NCI-H526 (cell line): Measurements from ENCODE around the gene CYP3A7.
"Not testable (repeated sequence)": the region's sequence is repeated elsewhere in the genome, so short reads cannot be mapped to it uniquely, and the experiment has no call there.

ENCODE experiments used
- DNase-seq, 2 experiments: peaks; one replicate each; lab custom pipeline; 2025; lab: John Stamatoyannopoulos, UW

Gene CYP3A7

GRCh38 chr7:99699946-99700345 is 35.0 kb downstream of the CYP3A7 start:
- no peak for DNase-seq

GRCh38 chr7:99698867-99699730 is 35.9 kb downstream of the CYP3A7 start:
- DNase-seq, result not testable (repeated sequence)

- DNase-seq, result no peak
These were observed 40.1 kb downstream of the CYP3A7 start for GRCh38 chr7:99694912-99695304.

DNA sequence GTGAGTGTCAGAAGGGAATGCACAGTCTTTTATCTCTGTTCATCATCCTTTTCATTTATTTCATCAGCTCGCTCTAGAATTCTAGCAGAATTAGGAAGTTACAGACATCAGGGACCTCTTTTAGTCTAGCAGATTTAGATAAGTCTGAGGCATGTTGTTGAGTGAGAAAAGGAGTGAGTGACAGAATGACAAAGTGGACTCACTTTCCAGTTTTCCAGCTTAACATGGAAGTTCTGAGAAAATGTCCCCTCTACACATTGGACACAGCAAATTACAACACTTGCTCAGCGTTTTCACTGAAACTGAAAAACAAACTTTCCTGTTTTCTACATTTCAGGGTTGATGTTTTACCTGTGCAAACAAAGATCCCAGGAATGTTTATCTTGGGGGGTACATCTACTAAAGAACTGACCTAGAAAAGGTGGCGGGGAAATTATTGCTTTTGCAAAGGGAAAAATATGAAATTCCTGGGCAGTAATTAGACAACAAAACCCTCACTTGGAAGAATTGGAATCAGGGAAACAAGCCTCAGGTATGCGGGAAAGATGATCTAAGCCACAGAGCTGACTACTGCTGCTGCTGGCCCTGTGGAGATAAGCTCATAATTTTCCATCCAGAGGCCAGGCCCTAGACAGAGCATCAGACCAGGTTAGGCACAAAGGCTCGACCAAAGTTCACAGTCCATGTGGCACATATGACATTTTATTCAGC is 40.6 kb downstream of the CYP3A7 start:
- DNase-seq, result peak in 1 of 2 experiments; percentile 11

- peak; percentile 77 to 87 for DNase-seq
These were observed 41.4 kb downstream of the CYP3A7 start for GRCh38 chr7:99693427-99694200.

DNA sequence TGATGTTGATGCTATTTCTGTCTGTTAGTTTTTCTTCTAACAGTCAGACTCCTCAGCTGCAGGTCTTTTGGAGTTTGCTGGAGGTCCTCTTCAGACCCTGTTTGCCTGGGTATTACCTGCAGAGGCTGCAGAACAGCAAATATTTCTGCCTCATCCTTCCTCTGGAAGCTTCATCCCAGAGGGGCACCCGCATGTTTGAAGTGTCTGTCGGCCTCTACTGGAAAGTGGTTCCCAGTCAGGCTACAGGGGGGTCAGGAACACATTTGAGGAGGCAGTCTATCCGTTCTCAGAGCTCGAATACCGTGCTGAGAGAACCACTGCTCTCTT is 41.9 kb downstream of the CYP3A7 start:
- DNase-seq, result no peak

DNA sequence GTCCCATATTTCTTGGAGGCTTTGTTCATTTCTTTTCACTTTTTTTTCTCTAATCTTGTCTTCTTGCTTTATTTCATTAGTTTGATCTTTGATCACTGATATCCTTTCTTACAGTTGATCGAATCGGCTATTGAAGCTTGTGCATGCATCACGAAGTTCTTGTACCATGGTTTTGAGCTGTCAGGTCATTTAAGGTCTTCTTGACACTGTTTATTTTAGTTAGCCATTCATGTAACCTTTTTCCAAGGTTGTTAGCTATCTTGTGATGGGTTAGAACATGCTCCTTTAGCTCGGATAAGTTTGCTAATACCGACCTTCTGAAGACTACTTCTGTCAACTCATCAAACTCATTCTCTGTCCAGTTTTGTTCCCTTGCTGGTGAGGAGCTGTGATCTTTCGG is 42.4 kb downstream of the CYP3A7 start:
- DNase-seq, result not testable (repeated sequence)

GRCh38 chr7:99691658-99692057 is 43.3 kb downstream of the CYP3A7 start:
- not testable (repeated sequence) for DNase-seq

DNA sequence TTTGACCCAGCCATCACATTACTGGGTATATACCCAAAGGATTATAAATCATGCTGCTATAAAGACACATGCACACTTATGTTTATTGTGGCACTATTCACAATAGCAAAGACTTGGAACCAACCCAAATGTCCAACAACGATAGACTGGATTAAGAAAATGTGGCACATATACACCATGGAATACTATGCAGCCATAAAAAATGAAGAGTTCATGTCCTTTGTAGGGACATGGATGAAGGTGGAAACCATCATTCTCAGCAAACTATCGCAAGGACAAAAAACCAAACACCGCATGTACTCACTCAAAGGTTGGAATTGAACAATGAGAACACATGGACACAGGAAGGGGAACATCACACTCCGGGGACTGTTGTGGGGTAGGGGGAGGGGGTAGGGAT is 44.1 kb downstream of the CYP3A7 start:
- not testable (repeated sequence) for DNase-seq

DNA sequence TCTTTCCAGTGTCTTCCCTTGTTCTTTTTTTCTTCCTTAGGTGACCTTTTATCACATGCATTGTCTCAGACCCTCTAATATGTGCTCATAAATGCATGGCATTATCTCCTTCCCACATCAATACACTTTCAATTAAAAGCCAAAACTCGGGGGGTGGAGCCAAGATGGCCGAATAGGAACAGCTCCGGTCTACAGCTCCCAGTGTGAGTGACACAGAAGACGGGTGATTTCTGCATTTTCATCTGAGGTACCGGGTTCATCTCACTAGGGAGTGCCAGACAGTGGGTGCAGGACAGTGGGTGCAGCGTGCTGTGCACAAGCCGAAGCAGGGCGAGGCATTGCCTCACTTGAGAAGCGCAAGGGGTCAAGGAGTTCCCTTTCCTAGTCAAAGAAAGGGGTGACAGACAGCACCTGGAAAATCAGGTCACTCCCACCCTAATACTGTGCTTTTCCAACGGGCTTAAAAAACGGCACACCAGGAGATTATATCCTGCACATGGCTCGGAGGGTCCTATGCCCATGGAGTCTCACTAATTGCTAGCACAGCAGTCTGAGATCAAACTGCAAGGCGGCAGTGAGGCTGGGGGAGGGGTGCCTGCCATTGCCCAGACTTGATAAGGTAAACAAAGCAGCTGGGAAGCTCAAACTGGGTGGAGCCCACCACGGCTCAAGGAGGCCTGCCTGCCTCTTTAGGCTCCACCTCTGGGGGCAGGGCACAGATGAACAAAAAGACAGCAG is 49.0 kb downstream of the CYP3A7 start:
- DNase-seq, result peak; percentile 5 to 30

DNA sequence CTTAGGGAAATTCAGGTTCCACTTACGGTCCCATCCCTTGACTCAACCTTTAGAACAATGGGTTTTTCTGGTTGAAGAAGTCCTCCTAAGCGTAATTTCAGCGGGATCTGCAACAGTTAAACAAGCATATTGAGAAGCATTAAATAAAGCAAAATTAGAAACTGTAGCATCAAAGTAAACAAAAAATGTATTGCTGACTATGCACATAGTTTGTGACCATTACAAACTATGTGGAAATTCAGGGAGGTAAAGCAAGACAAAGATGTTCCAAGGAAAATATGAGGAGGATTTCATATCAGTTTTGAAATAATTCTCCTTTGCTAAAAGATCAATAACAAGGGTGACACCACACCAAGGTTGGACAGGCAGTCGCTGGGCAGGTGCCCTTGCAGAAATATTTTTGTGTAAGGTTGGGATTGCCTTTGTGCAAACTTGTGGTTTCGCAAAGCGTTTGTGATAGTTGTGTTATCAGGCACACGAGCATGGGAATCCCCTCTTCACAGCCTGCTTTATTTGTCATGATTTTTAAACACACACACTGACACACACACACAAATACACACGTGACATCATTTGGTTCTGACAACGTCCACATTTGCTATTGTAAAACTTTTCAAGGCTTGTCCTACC is 49.8 kb downstream of the CYP3A7 start:
- no peak for DNase-seq

GRCh38 chr7:99679400-99680191 is 55.4 kb downstream of the CYP3A7 start, which contains the start of gene CYP3A5:
CYP3A5 (minus strand) TSS chr7:99679996; CDS start chr7:99679896, 100 bp downstream.
- no peak for DNase-seq

GRCh38 chr7:99679032-99679399 is 56.0 kb downstream of the CYP3A7 start:
- DNase-seq, result no peak

GRCh38 chr7:99677648-99678045 is 57.3 kb downstream of the CYP3A7 start:
- DNase-seq, result no peak

DNA sequence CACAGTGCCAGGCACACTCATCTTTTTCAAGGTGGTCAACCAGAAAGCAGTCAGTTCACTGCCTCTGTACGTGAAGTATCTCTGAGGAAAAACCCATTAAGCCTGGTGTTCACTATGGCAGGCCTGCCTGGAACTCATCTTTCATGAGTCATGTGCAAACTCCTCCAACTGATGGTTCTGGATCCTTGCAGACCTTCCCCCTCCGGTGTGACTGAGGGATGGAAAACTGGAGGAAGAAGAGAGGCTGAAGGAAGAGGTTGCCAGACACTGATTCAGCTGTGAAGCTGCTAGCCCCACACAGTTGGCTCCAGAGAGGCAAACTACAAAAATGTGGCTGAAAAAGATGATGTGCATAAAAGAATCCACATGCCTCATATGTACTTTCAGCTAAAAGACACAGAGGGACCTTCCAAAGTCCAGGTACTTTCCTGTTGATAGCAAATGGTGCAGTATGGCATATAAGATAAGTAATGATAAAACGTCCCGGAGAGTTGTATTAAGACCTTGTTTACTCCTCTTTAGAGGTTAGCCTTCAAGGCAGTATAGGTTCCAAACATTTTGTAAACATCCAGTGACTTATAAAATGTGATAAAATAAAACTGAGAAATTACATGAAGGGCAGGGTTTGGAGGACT is 57.9 kb downstream of the CYP3A7 start:
- no peak for DNase-seq

DNA sequence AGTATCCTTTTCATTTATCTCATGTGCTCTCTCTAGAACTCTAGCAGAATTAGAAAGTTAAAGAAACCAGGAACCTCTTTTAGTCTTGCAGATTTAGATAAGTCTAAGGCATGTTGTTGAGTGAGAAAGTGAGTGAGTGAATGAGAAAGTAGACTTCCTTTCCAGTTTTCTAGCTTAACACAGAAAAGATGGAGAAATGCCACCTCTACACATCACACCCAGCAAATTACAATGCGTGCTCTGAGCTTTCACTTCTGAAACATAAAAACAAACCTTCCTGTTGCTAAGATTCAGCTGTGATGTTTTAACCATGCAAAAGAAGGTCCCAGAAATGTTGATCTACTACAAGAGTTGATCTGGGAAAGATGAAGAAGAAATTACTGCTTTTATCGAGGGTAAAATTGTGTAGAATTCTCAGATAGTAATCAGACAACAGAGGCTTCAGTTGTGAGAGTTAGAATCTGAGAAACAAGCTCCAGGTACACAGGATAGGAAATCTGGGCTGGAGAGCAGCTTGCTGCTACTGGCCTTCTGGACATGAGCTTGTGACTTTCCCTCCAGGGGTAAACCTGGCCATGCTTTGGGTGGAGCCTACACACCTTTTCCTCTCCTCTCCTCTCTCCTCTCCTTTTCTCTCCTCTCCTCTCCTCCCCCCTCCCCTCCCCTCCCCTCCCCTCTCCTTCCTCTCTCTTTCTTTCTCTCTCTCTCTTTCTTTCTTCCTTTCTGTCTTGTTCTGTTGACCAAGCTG is 59.8 kb downstream of the CYP3A7 start:
- DNase-seq, result no peak

GRCh38 chr7:99672573-99672972 is 62.4 kb downstream of the CYP3A7 start:
- no peak for DNase-seq

- DNase-seq, result no peak
These were observed 65.2 kb downstream of the CYP3A7 start for GRCh38 chr7:99669782-99670181.

DNA sequence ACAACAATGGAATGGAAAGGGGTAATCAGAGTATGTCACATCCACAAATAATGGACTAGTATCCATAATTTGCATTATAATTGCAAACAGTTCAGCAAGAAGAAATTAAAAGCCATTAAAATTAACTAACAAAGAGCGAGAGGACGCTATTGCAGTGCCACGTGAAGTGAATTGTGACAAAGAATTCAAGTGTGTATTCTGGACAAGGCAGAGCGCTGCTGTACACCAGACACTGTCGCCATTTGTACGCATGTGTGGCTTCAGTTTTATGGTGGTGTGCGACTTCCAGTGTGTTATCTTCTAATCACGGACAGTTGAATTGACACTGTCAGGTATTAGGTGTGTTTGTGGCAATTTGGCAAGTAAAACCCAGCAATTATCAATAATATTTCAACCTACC is 66.5 kb downstream of the CYP3A7 start:
- no peak for DNase-seq
